ENCODE measurements around the gene SYNGR3.

SYNGR3 gene

DNA sequence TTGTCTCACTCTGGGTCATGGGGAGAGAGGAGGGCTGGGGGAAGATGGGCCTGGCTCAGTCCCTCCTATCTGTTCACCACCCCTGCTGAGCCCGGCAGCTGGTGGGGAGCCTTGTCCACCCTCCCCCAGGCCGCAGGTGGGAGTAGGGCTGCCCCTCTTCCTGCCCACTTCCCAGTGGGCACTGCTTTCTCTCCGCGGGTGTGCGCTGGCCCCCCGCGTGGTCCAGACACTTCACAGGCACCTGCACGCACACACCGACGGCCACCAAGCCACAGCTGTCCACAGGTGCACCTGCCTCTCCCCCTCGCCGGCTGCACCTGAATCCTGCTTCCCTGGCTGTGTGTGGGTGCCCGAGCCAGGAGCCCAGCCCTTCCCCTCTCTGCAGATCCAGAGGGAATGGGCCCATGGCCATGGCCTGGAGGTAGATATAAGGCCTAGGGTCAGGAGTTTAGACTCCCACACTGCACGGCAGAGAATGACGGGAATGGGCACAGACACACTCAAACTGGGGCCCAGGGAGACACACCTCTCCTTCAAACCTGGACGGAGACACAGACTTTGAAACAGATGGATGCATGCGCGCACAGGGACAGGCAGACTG, 39.0 kb downstream of the SYNGR3 start:
- H3K4me3 ChIP-seq (ENCODE audit: low read length): no peak overlapping the region
- H3K27ac ChIP-seq (ENCODE audit: low read depth, low read length): no peak overlapping the region
- H4K20me1 ChIP-seq (ENCODE audit: control insufficient read depth, insufficient read depth, low read depth, low read length): no peaks in the 10 kb centered on the region; the same call in 1 of the 2 replicates
- H3K27me3 ChIP-seq (ENCODE audit: control insufficient read depth, low read length): peaks cover 62% of the 10 kb centered on the region
- no peaks in the 10 kb centered on the region for H3K9me3 ChIP-seq (ENCODE audit: control insufficient read depth, insufficient read depth, low read length)
- H3K9me2 ChIP-seq (replicated peaks; ENCODE audit: control insufficient read depth, low read length): no peaks in the 10 kb centered on the region
- H3K4me2 ChIP-seq (ENCODE audit: low read length): no peak overlapping the region
- peaks cover 8% of the 10 kb centered on the region; the same call in 1 of the 2 replicates for H3K4me1 ChIP-seq (ENCODE audit: control insufficient read depth, low read length)
- TF ChIP-seq, protein P1, sequence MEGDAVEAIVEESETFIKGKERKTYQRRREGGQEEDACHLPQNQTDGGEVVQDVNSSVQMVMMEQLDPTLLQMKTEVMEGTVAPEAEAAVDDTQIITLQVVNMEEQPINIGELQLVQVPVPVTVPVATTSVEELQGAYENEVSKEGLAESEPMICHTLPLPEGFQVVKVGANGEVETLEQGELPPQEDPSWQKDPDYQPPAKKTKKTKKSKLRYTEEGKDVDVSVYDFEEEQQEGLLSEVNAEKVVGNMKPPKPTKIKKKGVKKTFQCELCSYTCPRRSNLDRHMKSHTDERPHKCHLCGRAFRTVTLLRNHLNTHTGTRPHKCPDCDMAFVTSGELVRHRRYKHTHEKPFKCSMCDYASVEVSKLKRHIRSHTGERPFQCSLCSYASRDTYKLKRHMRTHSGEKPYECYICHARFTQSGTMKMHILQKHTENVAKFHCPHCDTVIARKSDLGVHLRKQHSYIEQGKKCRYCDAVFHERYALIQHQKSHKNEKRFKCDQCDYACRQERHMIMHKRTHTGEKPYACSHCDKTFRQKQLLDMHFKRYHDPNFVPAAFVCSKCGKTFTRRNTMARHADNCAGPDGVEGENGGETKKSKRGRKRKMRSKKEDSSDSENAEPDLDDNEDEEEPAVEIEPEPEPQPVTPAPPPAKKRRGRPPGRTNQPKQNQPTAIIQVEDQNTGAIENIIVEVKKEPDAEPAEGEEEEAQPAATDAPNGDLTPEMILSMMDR (IDR thresholded peaks at IDR 0.05; ENCODE audit: low read depth, low read length, poor library complexity, severe bottlenecking): no peak
- no peak for TF ChIP-seq EZH2phosphoT487 (IDR thresholded peaks at IDR 0.05; ENCODE audit: borderline replicate concordance, low read length)
- H3K79me2 ChIP-seq (ENCODE audit: control insufficient read depth, low read length): no peaks in the 10 kb centered on the region
- no peaks in the 10 kb centered on the region for H3K36me3 ChIP-seq (ENCODE audit: control insufficient read depth, low read length)
- H3F3A ChIP-seq (ENCODE audit: control insufficient read depth, insufficient read depth): no peaks in the 10 kb centered on the region; the same call in 1 of the 2 replicates

DNA sequence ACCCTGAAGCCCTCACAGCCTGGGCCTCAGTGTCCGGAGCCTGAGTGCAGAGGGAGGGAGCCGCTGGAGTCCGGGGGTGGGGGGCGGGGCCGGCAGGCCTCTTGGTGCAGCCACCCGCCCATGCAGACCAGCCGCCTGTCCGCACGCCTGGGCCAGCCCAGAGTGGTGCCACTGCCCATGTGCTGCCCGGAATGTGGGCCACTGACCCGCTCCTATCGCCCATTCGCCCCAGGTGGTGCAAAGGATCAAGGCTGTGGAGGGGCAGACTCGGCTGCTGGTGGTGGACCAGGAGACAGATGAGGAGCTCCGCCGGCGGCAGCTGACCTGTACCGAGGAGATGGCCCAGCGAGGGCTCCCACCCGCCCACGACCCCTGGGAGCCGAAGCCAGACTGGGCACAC, 39.6 kb downstream of the SYNGR3 start:
- TF ChIP-seq EZH2phosphoT487 (IDR thresholded peaks at IDR 0.05; ENCODE audit: borderline replicate concordance, low read length): no peak
- TF ChIP-seq, protein P1 (IDR thresholded peaks at IDR 0.05; ENCODE audit: low read depth, low read length, poor library complexity, severe bottlenecking): no peak
- no peak overlapping the region for H3K27ac ChIP-seq (ENCODE audit: low read depth, low read length)
- no peaks in the 10 kb centered on the region for H3K9me3 ChIP-seq (ENCODE audit: control insufficient read depth, insufficient read depth, low read length)
- H4K20me1 ChIP-seq (ENCODE audit: control insufficient read depth, insufficient read depth, low read depth, low read length): no peaks in the 10 kb centered on the region; the same call in 1 of the 2 replicates
- H3K9me2 ChIP-seq (replicated peaks; ENCODE audit: control insufficient read depth, low read length): no peaks in the 10 kb centered on the region
- no peaks in the 10 kb centered on the region for H3K36me3 ChIP-seq (ENCODE audit: control insufficient read depth, low read length)
- peaks cover 7% of the 10 kb centered on the region; the same call in 1 of the 2 replicates for H3K4me1 ChIP-seq (ENCODE audit: control insufficient read depth, low read length)
- H3K4me2 ChIP-seq (ENCODE audit: low read length): no peak overlapping the region
- no peaks in the 10 kb centered on the region for H3K79me2 ChIP-seq (ENCODE audit: control insufficient read depth, low read length)
- no peak overlapping the region for H3K4me3 ChIP-seq (ENCODE audit: low read length)
- no peaks in the 10 kb centered on the region; the same call in 1 of the 2 replicates for H3F3A ChIP-seq (ENCODE audit: control insufficient read depth, insufficient read depth)
- H3K27me3 ChIP-seq (ENCODE audit: control insufficient read depth, low read length): peaks cover 63% of the 10 kb centered on the region

DNA sequence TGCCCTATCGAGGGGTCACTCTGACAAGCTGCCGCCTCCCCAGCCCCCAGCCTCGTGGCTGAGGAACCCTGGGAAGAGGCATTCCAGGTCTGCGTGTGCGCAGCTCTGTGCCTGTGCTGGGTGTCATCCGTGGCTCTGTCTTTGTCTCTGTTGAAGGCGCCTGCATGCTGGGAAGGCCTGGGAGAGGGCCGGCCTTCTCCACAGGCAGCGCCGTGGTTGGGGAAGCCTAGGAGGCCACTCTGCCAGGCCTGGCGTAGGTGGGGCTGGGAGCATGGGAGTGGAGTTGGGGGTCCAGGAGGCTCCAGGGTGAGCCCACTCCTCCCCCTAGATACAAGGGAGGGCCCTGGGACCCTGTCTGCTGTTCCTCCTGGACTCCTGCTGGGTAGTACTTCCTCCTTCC, 40.3 kb downstream of the SYNGR3 start:
- H3K27ac ChIP-seq (ENCODE audit: low read depth, low read length): no peak overlapping the region
- H3K9me3 ChIP-seq (ENCODE audit: control insufficient read depth, insufficient read depth, low read length): no peaks in the 10 kb centered on the region
- peaks cover 7% of the 10 kb centered on the region; the same call in 1 of the 2 replicates for H3K4me1 ChIP-seq (ENCODE audit: control insufficient read depth, low read length)

More for the DNA sequence above, 40.3 kb downstream of the SYNGR3 start:
- Histone ChIP-seq H3K36me3 (ENCODE audit: control insufficient read depth, low read length) (no peaks in the 10 kb centered on the region), H4K20me1 (ENCODE audit: control insufficient read depth, insufficient read depth, low read depth, low read length) (no peaks in the 10 kb centered on the region; the same call in 1 of the 2 replicates), H3K4me2 (ENCODE audit: low read length) (no peak overlapping the region), H3F3A (ENCODE audit: control insufficient read depth, insufficient read depth) (no peaks in the 10 kb centered on the region), H3K79me2 (ENCODE audit: control insufficient read depth, low read length) (no peaks in the 10 kb centered on the region), H3K4me3 (ENCODE audit: low read length) (no peak overlapping the region), H3K27me3 (ENCODE audit: control insufficient read depth, low read length) (peaks cover 62% of the 10 kb centered on the region), H3K9me2 (replicated peaks; ENCODE audit: control insufficient read depth, low read length) (no peaks in the 10 kb centered on the region)
- no peak for TF ChIP-seq EZH2phosphoT487 (IDR thresholded peaks at IDR 0.05; ENCODE audit: borderline replicate concordance, low read length)
- TF ChIP-seq, protein P1 (IDR thresholded peaks at IDR 0.05; ENCODE audit: low read depth, low read length, poor library complexity, severe bottlenecking): no peak
